Measurements from ENCODE around the gene YWHAQ. TPM values are rescaled to one million over a fixed set of nuclear protein-coding genes. Genes with fewer than 3 reads are reported as not detected.

Gene YWHAQ
- polyA plus RNA-seq, 1 of the 3 experiments (the other 2 are of a cell fraction), result 240 TPM

DNA sequence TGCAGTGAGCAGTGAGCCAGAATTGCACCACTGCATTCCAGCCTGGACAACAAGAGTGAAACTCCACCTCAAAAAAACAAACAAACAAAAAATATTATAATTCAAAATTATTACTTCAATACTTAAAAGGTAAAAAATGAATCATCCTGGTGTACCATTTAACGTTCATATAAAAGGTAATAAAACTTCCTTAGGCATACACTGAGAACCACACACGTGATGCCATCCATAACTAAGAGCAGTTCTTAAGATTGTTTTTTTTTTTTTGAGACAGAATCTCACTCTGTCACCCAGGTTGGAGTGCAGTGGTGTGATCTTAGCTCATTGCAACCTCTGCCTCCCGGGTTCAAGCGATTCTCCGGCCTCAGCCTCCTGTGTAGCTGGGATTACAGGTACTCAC, 29.4 kb downstream of the YWHAQ start:
- no peak for TF ChIP-seq FOSL2 (IDR thresholded peaks at IDR 0.05; ENCODE audit: borderline replicate concordance, low read depth)
- TF ChIP-seq NRF1 (IDR thresholded peaks at IDR 0.05; ENCODE audit: low read depth, low read length), result no peak
- no peak for TF ChIP-seq RFX5 (IDR thresholded peaks at IDR 0.05; ENCODE audit: low read length)
- TF ChIP-seq YY1 (IDR thresholded peaks at IDR 0.05; ENCODE audit: low read depth), result no peak
- no peak for TF ChIP-seq EZH2phosphoT487 (IDR thresholded peaks at IDR 0.05; ENCODE audit: borderline replicate concordance, low read depth)
- no peak for TF ChIP-seq CHD2 (IDR thresholded peaks at IDR 0.05; ENCODE audit: low read length, partially characterized antibody)
- no peak for TF ChIP-seq GATA2 (CRISPR knock-in tag; IDR thresholded peaks at IDR 0.05)
- no peak for TF ChIP-seq POLR2AphosphoS5 (IDR thresholded peaks at IDR 0.05; ENCODE audit: low read depth, low read length)
- TF ChIP-seq MEF2A (IDR thresholded peaks at IDR 0.05; ENCODE audit: borderline replicate concordance, low read depth), result no peak
- no peak for TF ChIP-seq MXI1 (IDR thresholded peaks at IDR 0.05; ENCODE audit: low read depth, low read length)
- TF ChIP-seq SMC3 (IDR thresholded peaks at IDR 0.05; ENCODE audit: low read depth, low read length), result no peak
- TF ChIP-seq, protein P1, sequence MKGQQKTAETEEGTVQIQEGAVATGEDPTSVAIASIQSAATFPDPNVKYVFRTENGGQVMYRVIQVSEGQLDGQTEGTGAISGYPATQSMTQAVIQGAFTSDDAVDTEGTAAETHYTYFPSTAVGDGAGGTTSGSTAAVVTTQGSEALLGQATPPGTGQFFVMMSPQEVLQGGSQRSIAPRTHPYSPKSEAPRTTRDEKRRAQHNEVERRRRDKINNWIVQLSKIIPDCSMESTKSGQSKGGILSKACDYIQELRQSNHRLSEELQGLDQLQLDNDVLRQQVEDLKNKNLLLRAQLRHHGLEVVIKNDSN (IDR thresholded peaks at IDR 0.05; ENCODE audit: borderline replicate concordance, low read depth), result no peak
- TF ChIP-seq RXRA (IDR thresholded peaks at IDR 0.05; ENCODE audit: borderline replicate concordance, low read depth), result no peak
- no peak for TF ChIP-seq TCF12 (IDR thresholded peaks at IDR 0.05)
- ChIA-PET CTCF (interaction anchor here (1.1 kb wide), 2 partner anchors 16 to 181 kb away, joined by 3 read pairs; no protein-coding TSS in a partner anchor), POLR2A (no interaction called here)
- H3K79me2 ChIP-seq (ENCODE audit: insufficient read depth), result peaks cover 99% of the 10 kb centered on the region
- peaks cover 98% of the 10 kb centered on the region for H4K20me1 ChIP-seq (ENCODE audit: insufficient read depth)
- H3K36me3 ChIP-seq (replicated peaks in 1 of 2; ENCODE audit: control insufficient read depth in 1 of 2, insufficient read depth in 2 of 2, low read length in 1 of 2), result peaks cover 21 to 78% of the 10 kb centered on the region in 2 experiments
- H3K9ac ChIP-seq, result no peak overlapping the region
- peaks cover 39% of the 10 kb centered on the region for H3F3A ChIP-seq (replicated peaks; ENCODE audit: insufficient read depth)
- H3K4me3 ChIP-seq (ENCODE audit: low read depth in 2 of 2, low read length in 1 of 2), result no peak overlapping the region
- no peaks in the 10 kb centered on the region for H3K27me3 ChIP-seq (ENCODE audit: insufficient read depth)
- DNase-seq, result no peak
- H3K4me1 ChIP-seq (ENCODE audit: control insufficient read depth in 1 of 2, insufficient read depth in 2 of 2, low read depth in 1 of 2, low read length in 1 of 2), result no peaks in the 10 kb centered on the region
- H3K9me2 ChIP-seq, result no peaks in the 10 kb centered on the region
- no peak overlapping the region for H3K4me2 ChIP-seq
- H3K9me3 ChIP-seq, result peaks cover 21% of the 10 kb centered on the region; the same call in 1 of the 2 replicates
- 98% methylated on average over 5 of the region's 5 CpGs for WGBS (ENCODE audit: low lambda C conversion rate)
- H3K27ac ChIP-seq (ENCODE audit: low read depth in 2 of 2, low read length in 1 of 2), result no peak overlapping the region
- no peak overlapping the region for H2AFZ ChIP-seq (ENCODE audit: low read depth)

DNA sequence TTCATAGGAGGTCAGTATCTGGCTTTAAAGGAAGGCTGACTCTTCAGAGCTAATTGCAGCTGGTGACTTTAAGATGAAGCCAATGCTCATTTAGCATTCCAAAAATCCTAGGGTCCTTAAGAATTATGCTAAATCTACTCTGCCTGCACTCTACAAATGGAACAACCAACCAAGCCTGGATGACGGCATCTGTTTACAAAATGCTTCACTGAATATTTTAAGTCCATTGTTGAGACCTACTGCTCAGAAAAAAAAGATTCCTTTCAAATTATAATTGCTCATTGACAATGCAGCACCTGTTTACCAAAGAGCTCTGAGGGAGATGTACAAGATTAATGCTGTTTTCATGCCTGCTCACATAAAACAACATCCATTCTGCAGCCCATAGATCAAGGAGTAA, 31.4 kb downstream of the YWHAQ start:
- peaks cover 49% of the 10 kb centered on the region for H3F3A ChIP-seq (replicated peaks; ENCODE audit: insufficient read depth)
- no peak for DNase-seq
- H3K4me2 ChIP-seq, result no peak overlapping the region
- peaks cover 21 to 68% of the 10 kb centered on the region in 2 experiments for H3K36me3 ChIP-seq (replicated peaks in 1 of 2; ENCODE audit: control insufficient read depth in 1 of 2, insufficient read depth in 2 of 2, low read length in 1 of 2)
- H3K79me2 ChIP-seq (ENCODE audit: insufficient read depth), result peaks cover 99% of the 10 kb centered on the region
- H3K9me2 ChIP-seq, result no peaks in the 10 kb centered on the region
- H3K27ac ChIP-seq (ENCODE audit: low read depth in 2 of 2, low read length in 1 of 2), result no peak overlapping the region
- POLR2A ChIA-PET, result no interaction called here
- peaks cover 98% of the 10 kb centered on the region for H4K20me1 ChIP-seq (ENCODE audit: insufficient read depth)
- CTCF ChIA-PET, result interaction anchor here (0.7 to 1.3 kb wide), 3 partner anchors 12 to 18 kb away, joined by 3 to 5 read pairs (median 3); no protein-coding TSS in a partner anchor
- no peak overlapping the region for H3K9ac ChIP-seq
- H3K4me3 ChIP-seq (ENCODE audit: low read depth in 2 of 2, low read length in 1 of 2), result no peak overlapping the region
- no peaks in the 10 kb centered on the region for H3K27me3 ChIP-seq (ENCODE audit: insufficient read depth)
- H3K9me3 ChIP-seq, result peaks cover 21% of the 10 kb centered on the region; the same call in 1 of the 2 replicates
- H3K4me1 ChIP-seq (ENCODE audit: control insufficient read depth in 1 of 2, insufficient read depth in 2 of 2, low read depth in 1 of 2, low read length in 1 of 2), result peaks cover 0 to 8% of the 10 kb centered on the region in 2 experiments; a peak in 2 of 4 replicates
- no peak overlapping the region for H2AFZ ChIP-seq (ENCODE audit: low read depth)
- 100% methylated on average over 1 of the region's 1 CpG for WGBS (ENCODE audit: low lambda C conversion rate)
- TF ChIP-seq, protein P2, sequence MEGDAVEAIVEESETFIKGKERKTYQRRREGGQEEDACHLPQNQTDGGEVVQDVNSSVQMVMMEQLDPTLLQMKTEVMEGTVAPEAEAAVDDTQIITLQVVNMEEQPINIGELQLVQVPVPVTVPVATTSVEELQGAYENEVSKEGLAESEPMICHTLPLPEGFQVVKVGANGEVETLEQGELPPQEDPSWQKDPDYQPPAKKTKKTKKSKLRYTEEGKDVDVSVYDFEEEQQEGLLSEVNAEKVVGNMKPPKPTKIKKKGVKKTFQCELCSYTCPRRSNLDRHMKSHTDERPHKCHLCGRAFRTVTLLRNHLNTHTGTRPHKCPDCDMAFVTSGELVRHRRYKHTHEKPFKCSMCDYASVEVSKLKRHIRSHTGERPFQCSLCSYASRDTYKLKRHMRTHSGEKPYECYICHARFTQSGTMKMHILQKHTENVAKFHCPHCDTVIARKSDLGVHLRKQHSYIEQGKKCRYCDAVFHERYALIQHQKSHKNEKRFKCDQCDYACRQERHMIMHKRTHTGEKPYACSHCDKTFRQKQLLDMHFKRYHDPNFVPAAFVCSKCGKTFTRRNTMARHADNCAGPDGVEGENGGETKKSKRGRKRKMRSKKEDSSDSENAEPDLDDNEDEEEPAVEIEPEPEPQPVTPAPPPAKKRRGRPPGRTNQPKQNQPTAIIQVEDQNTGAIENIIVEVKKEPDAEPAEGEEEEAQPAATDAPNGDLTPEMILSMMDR (IDR thresholded peaks at IDR 0.05), result no peak
- TF ChIP-seq, protein P1 (IDR thresholded peaks at IDR 0.05; ENCODE audit: borderline replicate concordance, low read depth), result no peak
- TF ChIP-seq, protein P3, sequence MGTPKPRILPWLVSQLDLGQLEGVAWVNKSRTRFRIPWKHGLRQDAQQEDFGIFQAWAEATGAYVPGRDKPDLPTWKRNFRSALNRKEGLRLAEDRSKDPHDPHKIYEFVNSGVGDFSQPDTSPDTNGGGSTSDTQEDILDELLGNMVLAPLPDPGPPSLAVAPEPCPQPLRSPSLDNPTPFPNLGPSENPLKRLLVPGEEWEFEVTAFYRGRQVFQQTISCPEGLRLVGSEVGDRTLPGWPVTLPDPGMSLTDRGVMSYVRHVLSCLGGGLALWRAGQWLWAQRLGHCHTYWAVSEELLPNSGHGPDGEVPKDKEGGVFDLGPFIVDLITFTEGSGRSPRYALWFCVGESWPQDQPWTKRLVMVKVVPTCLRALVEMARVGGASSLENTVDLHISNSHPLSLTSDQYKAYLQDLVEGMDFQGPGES (IDR thresholded peaks at IDR 0.05; ENCODE audit: low read depth, low read length), result no peak
- TF ChIP-seq, protein P4, sequence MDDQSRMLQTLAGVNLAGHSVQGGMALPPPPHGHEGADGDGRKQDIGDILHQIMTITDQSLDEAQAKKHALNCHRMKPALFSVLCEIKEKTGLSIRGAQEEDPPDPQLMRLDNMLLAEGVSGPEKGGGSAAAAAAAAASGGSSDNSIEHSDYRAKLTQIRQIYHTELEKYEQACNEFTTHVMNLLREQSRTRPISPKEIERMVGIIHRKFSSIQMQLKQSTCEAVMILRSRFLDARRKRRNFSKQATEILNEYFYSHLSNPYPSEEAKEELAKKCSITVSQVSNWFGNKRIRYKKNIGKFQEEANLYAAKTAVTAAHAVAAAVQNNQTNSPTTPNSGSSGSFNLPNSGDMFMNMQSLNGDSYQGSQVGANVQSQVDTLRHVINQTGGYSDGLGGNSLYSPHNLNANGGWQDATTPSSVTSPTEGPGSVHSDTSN (IDR thresholded peaks at IDR 0.05), result no peak
- TF ChIP-seq NFIC (IDR thresholded peaks at IDR 0.05; ENCODE audit: borderline replicate concordance), result no peak
- TF ChIP-seq, protein P5, sequence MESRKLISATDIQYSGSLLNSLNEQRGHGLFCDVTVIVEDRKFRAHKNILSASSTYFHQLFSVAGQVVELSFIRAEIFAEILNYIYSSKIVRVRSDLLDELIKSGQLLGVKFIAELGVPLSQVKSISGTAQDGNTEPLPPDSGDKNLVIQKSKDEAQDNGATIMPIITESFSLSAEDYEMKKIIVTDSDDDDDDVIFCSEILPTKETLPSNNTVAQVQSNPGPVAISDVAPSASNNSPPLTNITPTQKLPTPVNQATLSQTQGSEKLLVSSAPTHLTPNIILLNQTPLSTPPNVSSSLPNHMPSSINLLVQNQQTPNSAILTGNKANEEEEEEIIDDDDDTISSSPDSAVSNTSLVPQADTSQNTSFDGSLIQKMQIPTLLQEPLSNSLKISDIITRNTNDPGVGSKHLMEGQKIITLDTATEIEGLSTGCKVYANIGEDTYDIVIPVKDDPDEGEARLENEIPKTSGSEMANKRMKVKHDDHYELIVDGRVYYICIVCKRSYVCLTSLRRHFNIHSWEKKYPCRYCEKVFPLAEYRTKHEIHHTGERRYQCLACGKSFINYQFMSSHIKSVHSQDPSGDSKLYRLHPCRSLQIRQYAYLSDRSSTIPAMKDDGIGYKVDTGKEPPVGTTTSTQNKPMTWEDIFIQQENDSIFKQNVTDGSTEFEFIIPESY (IDR thresholded peaks at IDR 0.05; ENCODE audit: borderline replicate concordance, low read depth), result no peak
- TF ChIP-seq GABPA (IDR thresholded peaks at IDR 0.05; ENCODE audit: low read depth), result no peak
- no peak for TF ChIP-seq RFX5 (IDR thresholded peaks at IDR 0.05; ENCODE audit: low read length)
- TF ChIP-seq TAF1 (IDR thresholded peaks at IDR 0.05; ENCODE audit: borderline replicate concordance, low read depth, low read length), result no peak
- no peak for TF ChIP-seq MEF2A (IDR thresholded peaks at IDR 0.05; ENCODE audit: borderline replicate concordance, low read depth)
- no peak for TF ChIP-seq TCF12 (IDR thresholded peaks at IDR 0.05)

Measured in SK-N-SH (cell line).